Thoracic aorta (tissue), 2 donors: ENCODE data around the gene PTK7. TPM values are rescaled to one million over a fixed set of nuclear protein-coding genes. Genes with fewer than 3 reads are reported as not detected.

Source experiments
- ATAC-seq: fragments of 150-250 bp; one replicate; pipeline ENCODE4 v1.8.0; 2017; ENCODE audit warnings: low read depth; ENCODE audit not compliant: insufficient number of reproducible peaks, low FRiP score
- DNase-seq: peaks from one replicate; pipeline ENCODE4 v3.0.0-alpha.2; 2020; ENCODE audit warnings: low spot score
- H3K27ac ChIP-seq, 2 donors: fragments of 200-600 bp; sonication (generic); 1 replicate in 1 of 2; 2 replicates in 1 of 2; pipeline ENCODE4 v1.5.1; 2016; ENCODE audit warnings: mild to moderate bottlenecking in 2 of 2, moderate library complexity in 2 of 2
- H3K27me3 ChIP-seq: fragments of 200-600 bp; sonication (generic); replicated peaks from 2 replicates; pipeline ENCODE4 v1.6.0; 2016; ENCODE audit warnings: mild to moderate bottlenecking; ENCODE audit not compliant: insufficient read depth
- H3K36me3 ChIP-seq: fragments of 200-600 bp; sonication (generic); one replicate; pipeline ENCODE4 v1.5.1; 2016
- H3K4me1 ChIP-seq, 2 donors: fragments of 200-600 bp; sonication (generic); 1 replicate in 1 of 2; 2 replicates in 1 of 2; pipeline versions ENCODE4 v1.5.1 to v1.6.0; 2016; ENCODE audit warnings: low read depth in 2 of 2, mild to moderate bottlenecking in 1 of 2; ENCODE audit not compliant: control insufficient read depth in 1 of 2
- H3K4me3 ChIP-seq: fragments of 200-600 bp; sonication (generic); 2 replicates; pipeline ENCODE4 v1.5.1; 2016; ENCODE audit warnings: mild to moderate bottlenecking
- H3K9me3 ChIP-seq: fragments of 200-600 bp; sonication (generic); 2 replicates; pipeline ENCODE4 v1.5.1; 2016
- CTCF ChIP-seq: fragments of 200-600 bp; sonication (generic); IDR thresholded peaks from one replicate; pipeline ENCODE4 v1.5.1; 2019; ENCODE audit warnings: antibody characterized with exemption
- total RNA-seq, 2 donors: library from RNA; depleted of rRNA; stranded (reverse); fragments of >200 nt; gene quantifications; one replicate each; pipeline versions ENCODE4 v1.1.0 to v1.2.3, GENCODE V29; 2016

Gene PTK7
- total RNA-seq, 2 donors from 2014 or later: 4.5 to 6.8 TPM

- Histone ChIP-seq H3K4me1 (peaks cover 0 to 15% of the 10 kb centered on the region in 2 donors), H3K9me3 (no peaks in the 10 kb centered on the region), H3K27ac (no peak overlapping the region), H3K27me3 (no peaks in the 10 kb centered on the region), H3K36me3 (no peaks in the 10 kb centered on the region), H3K4me3 (no peak overlapping the region)
- DNase-seq (no peak), ATAC-seq (no peak)
- TF ChIP-seq CTCF: no peak
These were observed 16.5 kb downstream of the PTK7 start for GRCh38 chr6:43092635-43093034.

GRCh38 chr6:43093436-43094289, 17.5 kb downstream of the PTK7 start:
- TF ChIP-seq CTCF: no peak

GRCh38 chr6:43095939-43096338, 19.8 kb downstream of the PTK7 start:
- no peak for DNase-seq

More at GRCh38 chr6:43093436-43094289, 17.5 kb downstream of the PTK7 start:
- Histone ChIP-seq H3K36me3 (no peaks in the 10 kb centered on the region), H3K9me3 (no peaks in the 10 kb centered on the region), H3K4me3 (peak overlapping the region; percentile 46), H3K27ac (no peak overlapping the region), H3K27me3 (no peaks in the 10 kb centered on the region), H3K4me1 (peaks cover 0 to 15% of the 10 kb centered on the region in 2 donors)
- no peak for DNase-seq
- no peak for ATAC-seq

GRCh38 chr6:43096451-43097097, 20.5 kb downstream of the PTK7 start:
- ATAC-seq: peak; percentile 47
- H3K9me3 ChIP-seq: no peaks in the 10 kb centered on the region
- no peaks in the 10 kb centered on the region for H3K36me3 ChIP-seq
- no peak overlapping the region for H3K27ac ChIP-seq
- no peak overlapping the region for H3K4me3 ChIP-seq
- H3K4me1 ChIP-seq: peaks cover 0 to 15% of the 10 kb centered on the region in 2 donors
- DNase-seq: no peak
- H3K27me3 ChIP-seq: no peaks in the 10 kb centered on the region
- TF ChIP-seq CTCF: no peak

More at GRCh38 chr6:43095939-43096338, 19.8 kb downstream of the PTK7 start:
- H3K4me1 ChIP-seq: peaks cover 0 to 15% of the 10 kb centered on the region in 2 donors
- no peaks in the 10 kb centered on the region for H3K36me3 ChIP-seq
- ATAC-seq: no peak
- TF ChIP-seq CTCF: no peak
- H3K27me3 ChIP-seq: no peaks in the 10 kb centered on the region
- H3K4me3 ChIP-seq: no peak overlapping the region
- no peak overlapping the region for H3K27ac ChIP-seq
- no peaks in the 10 kb centered on the region for H3K9me3 ChIP-seq

GRCh38 chr6:43097098-43097489, 21.0 kb downstream of the PTK7 start:
- H3K9me3 ChIP-seq: no peaks in the 10 kb centered on the region
- H3K27ac ChIP-seq: no peak overlapping the region
- no peaks in the 10 kb centered on the region for H3K36me3 ChIP-seq
- no peaks in the 10 kb centered on the region for H3K27me3 ChIP-seq
- ATAC-seq: no peak
- H3K4me1 ChIP-seq: peaks cover 0 to 15% of the 10 kb centered on the region in 2 donors
- no peak for TF ChIP-seq CTCF
- DNase-seq: no peak
- no peak overlapping the region for H3K4me3 ChIP-seq
